Activated naive CD4-positive, alpha-beta T cell treated with anti-CD3 and anti-CD28 coated beads for 36 hours (primary cell): Measurements from ENCODE around the gene ZIC5. TPM values are rescaled to one million over a fixed set of nuclear protein-coding genes. Genes with fewer than 3 reads are reported as not detected.
A peak's percentile ranks its signal among the peaks of the same experiment; 100 is the strongest.
"Not testable (repeated sequence)": the region's sequence is repeated elsewhere in the genome, so short reads cannot be mapped to it uniquely, and the experiment has no call there.

Source experiments
- CTCF ChIA-PET: fragments of 350-600 bp; sonication (Branson Sonifier 250); formaldehyde crosslinking; loops from one replicate; lab custom pipeline; 2021; ENCODE audit warnings: antibody characterized with exemption; lab: Charles Lee
- DNase-seq: peaks from one replicate; pipeline ENCODE4 v3.0.0-alpha.2; 2020
- H3K27ac Mint-ChIP-seq: one replicate; pipeline ENCODE4 v1.8.0; 2021; ENCODE audit warnings: mild to moderate bottlenecking, mixed read lengths
- H3K27me3 Mint-ChIP-seq: one replicate; pipeline ENCODE4 v1.8.0; 2021; ENCODE audit warnings: low read depth, mixed read lengths
- H3K36me3 Mint-ChIP-seq: one replicate; pipeline ENCODE4 v1.8.0; 2021; ENCODE audit warnings: low read depth, mixed read lengths
- H3K4me1 Mint-ChIP-seq: one replicate; pipeline ENCODE4 v1.8.0; 2021; ENCODE audit warnings: low read depth, mixed read lengths
- H3K4me3 Mint-ChIP-seq: one replicate; pipeline ENCODE4 v1.8.0; 2021; ENCODE audit warnings: mild to moderate bottlenecking, moderate library complexity, mixed read lengths
- H3K9me3 Mint-ChIP-seq: one replicate; pipeline ENCODE4 v1.8.0; 2021; ENCODE audit warnings: mixed read lengths
- intact Hi-C: fragments of 100-400 bp; cut with micrococcal nuclease; formaldehyde crosslinking; loops from one replicate; pipeline ENCODE4 v1.15.1; 2023
- total RNA-seq, 2 experiments: library from RNA; stranded (reverse); gene quantifications; one replicate each; pipeline ENCODE4 v1.2.3, GENCODE V29; 2021

Gene ZIC5
- total RNA-seq, 2 experiments from 2014 or later, result not detected

- no peaks in the 10 kb centered on the region for H3K36me3 Mint-ChIP-seq
- H3K27ac Mint-ChIP-seq, result no peak overlapping the region
- H3K27me3 Mint-ChIP-seq, result peaks cover 74% of the 10 kb centered on the region
- H3K9me3 Mint-ChIP-seq, result no peaks in the 10 kb centered on the region
- intact Hi-C loops, result loop anchor here (10.0 kb wide), 1 partner anchor 517 kb away; no protein-coding TSS in a partner anchor
- no peak overlapping the region for H3K4me3 Mint-ChIP-seq
- DNase-seq, result no peak
- peaks cover 17% of the 10 kb centered on the region for H3K4me1 Mint-ChIP-seq
- CTCF ChIA-PET, result no interaction called here
Measured at GRCh38 chr13:99961636-99962035, 9.9 kb downstream of the ZIC5 start.

GRCh38 chr13:99960663-99961311, 10.8 kb downstream of the ZIC5 start:
- CTCF ChIA-PET, result no interaction called here
- Mint-ChIP-seq H3K27ac (no peak overlapping the region), H3K4me3 (no peak overlapping the region), H3K27me3 (peaks cover 74% of the 10 kb centered on the region), H3K36me3 (no peaks in the 10 kb centered on the region), H3K4me1 (peaks cover 23% of the 10 kb centered on the region), H3K9me3 (no peaks in the 10 kb centered on the region)
- intact Hi-C loops, result loop anchor here (10.0 kb wide), 1 partner anchor 516 kb away; no protein-coding TSS in a partner anchor
- DNase-seq, result no peak

- DNase-seq, result no peak
- peaks cover 23% of the 10 kb centered on the region for H3K4me1 Mint-ChIP-seq
- intact Hi-C loops, result loop anchor here (1.0 to 10.0 kb wide), 4 partner anchors 8 to 515 kb away; no protein-coding TSS in a partner anchor
- no peaks in the 10 kb centered on the region for H3K9me3 Mint-ChIP-seq
- H3K4me3 Mint-ChIP-seq, result no peak overlapping the region
- no peaks in the 10 kb centered on the region for H3K36me3 Mint-ChIP-seq
- CTCF ChIA-PET, result interaction anchor here (1.0 kb wide), 1 partner anchor 59 kb away, joined by 3 read pairs; no protein-coding TSS in a partner anchor
- H3K27ac Mint-ChIP-seq, result no peak overlapping the region
- H3K27me3 Mint-ChIP-seq, result peaks cover 79% of the 10 kb centered on the region
Measured at GRCh38 chr13:99959540-99960230, 11.9 kb downstream of the ZIC5 start.

GRCh38 chr13:99959127-99959539, 12.4 kb downstream of the ZIC5 start:
- no peak for DNase-seq
- CTCF ChIA-PET, result interaction anchor here (1.0 to 1.3 kb wide), 2 partner anchors 58 to 302 kb away, joined by 3 to 5 read pairs; no protein-coding TSS in a partner anchor
- Mint-ChIP-seq H3K4me1 (peaks cover 23% of the 10 kb centered on the region), H3K27ac (no peak overlapping the region), H3K36me3 (no peaks in the 10 kb centered on the region), H3K9me3 (no peaks in the 10 kb centered on the region), H3K27me3 (peaks cover 78% of the 10 kb centered on the region), H3K4me3 (no peak overlapping the region)
- intact Hi-C loops, result loop anchor here (1.0 to 2.0 kb wide), 3 partner anchors 8 to 36 kb away; no protein-coding TSS in a partner anchor

- intact Hi-C loops, result loop anchor here (1.0 to 2.0 kb wide), 3 partner anchors 9 to 37 kb away; no protein-coding TSS in a partner anchor
Measured at GRCh38 chr13:99958406-99959126, 13.0 kb downstream of the ZIC5 start.

GRCh38 chr13:99956473-99957349, 14.9 kb downstream of the ZIC5 start:
- Mint-ChIP-seq H3K27ac (no peak overlapping the region), H3K27me3 (peaks cover 71% of the 10 kb centered on the region), H3K4me1 (peaks cover 23% of the 10 kb centered on the region), H3K36me3 (no peaks in the 10 kb centered on the region), H3K4me3 (peak overlapping the region; percentile 44), H3K9me3 (no peaks in the 10 kb centered on the region)
- intact Hi-C loops, result loop anchor here (2.0 kb wide), 1 partner anchor 24 kb away; the partner anchor contains the start of gene ZIC2
- DNase-seq, result no peak
- CTCF ChIA-PET, result no interaction called here

More at GRCh38 chr13:99958406-99959126, 13.0 kb downstream of the ZIC5 start:
- DNase-seq, result no peak
- Mint-ChIP-seq H3K9me3 (no peaks in the 10 kb centered on the region), H3K36me3 (no peaks in the 10 kb centered on the region), H3K4me1 (peaks cover 23% of the 10 kb centered on the region), H3K27me3 (peaks cover 76% of the 10 kb centered on the region), H3K27ac (no peak overlapping the region), H3K4me3 (no peak overlapping the region)
- CTCF ChIA-PET, result interaction anchor here (1.3 kb wide), 1 partner anchor 302 kb away, joined by 5 read pairs; no protein-coding TSS in a partner anchor

GRCh38 chr13:99955747-99956472, 15.7 kb downstream of the ZIC5 start:
- no peaks in the 10 kb centered on the region for H3K36me3 Mint-ChIP-seq
- H3K27ac Mint-ChIP-seq, result no peak overlapping the region

GRCh38 chr13:99955107-99955746, 16.3 kb downstream of the ZIC5 start:
- H3K4me3 Mint-ChIP-seq, result no peak overlapping the region
- H3K27ac Mint-ChIP-seq, result no peak overlapping the region
- intact Hi-C loops, result no loop called here
- H3K4me1 Mint-ChIP-seq, result peaks cover 23% of the 10 kb centered on the region
- peaks cover 67% of the 10 kb centered on the region for H3K27me3 Mint-ChIP-seq
- no peaks in the 10 kb centered on the region for H3K36me3 Mint-ChIP-seq
- CTCF ChIA-PET, result no interaction called here
- DNase-seq, result no peak
- no peaks in the 10 kb centered on the region for H3K9me3 Mint-ChIP-seq

More at GRCh38 chr13:99955747-99956472, 15.7 kb downstream of the ZIC5 start:
- Mint-ChIP-seq H3K4me3 (peak overlapping the region; percentile 26), H3K9me3 (no peaks in the 10 kb centered on the region), H3K27me3 (peaks cover 70% of the 10 kb centered on the region), H3K4me1 (peaks cover 23% of the 10 kb centered on the region)
- CTCF ChIA-PET, result no interaction called here
- intact Hi-C loops, result loop anchor here (2.0 kb wide), 1 partner anchor 25 kb away; the partner anchor contains the start of gene ZIC2
- no peak for DNase-seq

GRCh38 chr13:99953138-99953755, 18.3 kb downstream of the ZIC5 start:
- Mint-ChIP-seq H3K36me3 (no peaks in the 10 kb centered on the region), H3K4me3 (no peak overlapping the region), H3K27ac (no peak overlapping the region), H3K9me3 (no peaks in the 10 kb centered on the region), H3K27me3 (peaks cover 51% of the 10 kb centered on the region), H3K4me1 (peaks cover 9% of the 10 kb centered on the region)
- DNase-seq, result no peak
- intact Hi-C loops, result no loop called here
- CTCF ChIA-PET, result interaction anchor here (1.3 kb wide), 1 partner anchor 35 kb away, joined by 4 read pairs; no protein-coding TSS in a partner anchor

GRCh38 chr13:99951666-99952065, 19.9 kb downstream of the ZIC5 start:
- H3K4me1 Mint-ChIP-seq, H3K27ac Mint-ChIP-seq: not testable (repeated sequence)
- CTCF ChIA-PET, result interaction anchor here (0.7 to 1.3 kb wide), 2 partner anchors 25 to 33 kb away, joined by 3 to 4 read pairs; no protein-coding TSS in a partner anchor

More at GRCh38 chr13:99951666-99952065, 19.9 kb downstream of the ZIC5 start:
- H3K36me3 Mint-ChIP-seq, H3K4me3 Mint-ChIP-seq, DNase-seq, intact Hi-C loops, H3K9me3 Mint-ChIP-seq: not testable (repeated sequence)
- H3K27me3 Mint-ChIP-seq, result peaks cover 44% of the 10 kb centered on the region
